Metanephros (tissue), 2 donors: ENCODE data around the gene TRDMT1. TPM values are rescaled to one million over a fixed set of nuclear protein-coding genes. Genes with fewer than 3 reads are reported as not detected.

Source experiments
- small RNA-seq: library from RNA; depleted of rRNA; stranded (forward); fragments of <200 nt; gene quantifications from one replicate; pipeline ENCODE3, GENCODE V24; 2014; ENCODE audit warnings: low replicate concordance
- total RNA-seq: library from RNA; depleted of rRNA; stranded (reverse); fragments of >200 nt; gene quantifications from one replicate; pipeline ENCODE4 v1.2.3, GENCODE V29; 2014

TRDMT1 gene
- 12.9 TPM for total RNA-seq

GRCh38 chr10:17200912-17201793, at the start of gene TRDMT1:
TRDMT1 (minus strand) TSS chr10:17201672; CDS start chr10:17201634, 38 bp downstream.

GRCh38 chr10:17228091-17229015, 26.9 kb upstream of the TRDMT1 start, which contains the start of gene VIM:
VIM (plus strand) TSS chr10:17228241; CDS start chr10:17229423, 1,182 bp downstream.

GRCh38 chr10:17129741-17130140, 71.7 kb downstream of the TRDMT1 start, which contains the start of gene CUBN:
CUBN (minus strand) TSS chr10:17129811; CDS start chr10:17129765, 46 bp downstream.

Small RNA genes lying within 50 kb of the gene (small RNA-seq; reads per million reads assigned to genes)
- gene AC067747.1 = not detected

Other genes starting within 250 kb of the TRDMT1 start
- gene CUBN, start 71.9 kb downstream of the TRDMT1 start, total RNA-seq = 157 TPM
- gene VIM, start 26.6 kb upstream of the TRDMT1 start, total RNA-seq = 1,461 TPM